Adrenal gland (tissue), 12 donors: ENCODE measurements around the gene RBFOX1. TPM values are rescaled to one million over a fixed set of nuclear protein-coding genes. Genes with fewer than 3 reads are reported as not detected.

Experiments used
- DNase-seq, 7 donors: peaks; one replicate each; pipeline ENCODE4 v3.0.0-alpha.2; 2019 to 2020
- H3K27ac ChIP-seq, 5 donors: fragments of 200-600 bp; sonication (generic) in 4 of 5; 1 replicate in 3 of 5; 2 replicates in 2 of 5; pipeline versions ENCODE4 v1.5.1 to v1.8.0; 2016 to 2020; ENCODE audit warnings: mild to moderate bottlenecking in 1 of 5
- H3K27me3 ChIP-seq: fragments of 200-600 bp; 2 replicates; pipeline ENCODE4 v1.8.0; 2021
- H3K36me3 ChIP-seq, 2 donors: fragments of 200-600 bp; replicated peaks in 1 of 2; 1 replicate in 1 of 2; 2 replicates in 1 of 2; pipeline versions ENCODE4 v1.5.1 to v1.8.0; 2018 to 2022
- H3K4me1 ChIP-seq, 2 donors: fragments of 200-600 bp; replicated peaks in 1 of 2; 1 replicate in 1 of 2; 2 replicates in 1 of 2; pipeline versions ENCODE4 v1.5.1 to v1.8.0; 2018 to 2021
- H3K4me3 ChIP-seq, 4 donors: fragments of 200-600 bp; sonication (generic) in 3 of 4; one replicate each; pipeline ENCODE4 v1.5.1; 2016 to 2018
- H3K9me3 ChIP-seq, 3 donors: fragments of 200-600 bp; sonication (generic) in 1 of 3; replicated peaks in 1 of 3; 1 replicate in 2 of 3; 2 replicates in 1 of 3; pipeline versions ENCODE4 v1.5.1 to v1.8.0; 2016 to 2021
- CTCF ChIP-seq, 6 experiments: fragments of 450-650 bp in 4 of 6; fragments of 200-600 bp in 2 of 6; sonication (generic) in 1 of 6; IDR thresholded peaks; 1 replicate in 5 of 6; 2 replicates in 1 of 6; pipeline versions ENCODE4 v1.5.1 to v1.8.0; 2016 to 2021; ENCODE audit warnings: antibody characterized with exemption in 6 of 6, mild to moderate bottlenecking in 2 of 6, moderate library complexity in 1 of 6
- POLR2A ChIP-seq, 2 donors: fragments of 450-650 bp; IDR thresholded peaks; one replicate each; pipeline ENCODE4 v1.6.1; 2017; ENCODE audit warnings: antibody characterized with exemption in 2 of 2, mild to moderate bottlenecking in 2 of 2, moderate library complexity in 1 of 2
- WGBS, 4 donors: extraction: QIAGEN DNeasy Blood & Tissue Kit in 2 of 4; methylation state at CpG; one replicate each; pipeline versions ENCODE4 v1.1.5 to v1.1.7; 2013 to 2017; 5-methylcytosine and 5-hydroxymethylcytosine counted together
- intact Hi-C, 2 donors: fragments of 100-400 bp; cut with DNase I; formaldehyde crosslinking; loops; one replicate each; pipeline versions ENCODE4 v1.14.1 to v1.15.0; 2022 to 2023
- polyA plus RNA-seq, 3 donors: library from polyadenylated mRNA; stranded (reverse); fragments of 200-250 nt in 2 of 3; fragments of 350-450 nt in 1 of 3; fragmentation: Illumina TruSeq in 1 of 3; extraction: RNeasy Lipid Tissue Mini Kit (QIAGEN cat#74804) in 1 of 3; gene quantifications; one replicate each; pipeline ENCODE4 v1.2.3, GENCODE V29; 2013 to 2014
- total RNA-seq, 9 donors: library from RNA; depleted of rRNA in 4 of 9; stranded (reverse); fragments of >200 nt in 4 of 9; fragments of 120-200 nt in 1 of 9; fragmentation: NEBNext Ultra II Directional in 1 of 9; extraction: Animal tissue kit (Norgen Biotek cat#: 25700) in 1 of 9; gene quantifications; one replicate each; pipeline versions ENCODE4 v1.1.0 to v1.2.4, GENCODE V29; 2013 to 2023
- donor health status: healthy with polysubstance abuse.
- donor health status: Bipolar disorder and iron deficiency.
- donor health status: DM: yes; HTN: yes; CAD: no.
- donor health status: DM: no; HTN: no; CAD: no.
- donor health status: DM: no; HTN: no; CAD: no.
- donor health status: DM: yes; HTN: yes; CAD: no.

Gene RBFOX1
- total and polyA plus RNA-seq, 12 donors = 0.19 to 6.3 (median 0.71) TPM; not detected in 4

DNA sequence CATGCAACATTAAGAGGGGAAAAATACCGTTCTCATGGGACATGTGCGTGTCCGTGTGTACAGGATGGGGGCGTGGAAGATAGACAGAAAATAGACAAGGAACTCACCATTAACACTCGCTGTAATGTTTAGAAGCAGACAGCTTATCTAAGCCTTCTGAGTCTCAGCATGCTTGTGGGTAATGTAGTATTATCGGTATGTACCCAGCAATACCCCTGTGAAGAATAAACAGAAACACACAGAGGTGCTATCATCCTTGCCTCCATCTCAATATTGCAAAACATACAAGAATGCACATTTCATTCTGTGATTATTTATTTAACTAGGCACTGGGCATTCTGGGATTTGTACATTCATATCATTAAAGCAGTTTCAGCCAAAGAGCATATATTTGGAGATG, 42.0 kb upstream of the RBFOX1 start:
- Histone ChIP-seq H3K36me3 (no peaks in the 10 kb centered on the region), H3K4me1 (no peaks in the 10 kb centered on the region), H3K27ac (no peak overlapping the region), H3K9me3 (no peaks in the 10 kb centered on the region), H3K27me3 (no peaks in the 10 kb centered on the region), H3K4me3 (no peak overlapping the region)
- TF ChIP-seq POLR2A (IDR thresholded peaks at IDR 0.05) (no peak), CTCF (IDR thresholded peaks at IDR 0.05) (no peak)
- 83 to 88% (median 86%) methylated on average over 6 of the region's 6 CpGs for WGBS, 4 donors
- intact Hi-C loops = no loop called here
- no peak for DNase-seq

GRCh38 chr16:7294020-7294419, 38.6 kb upstream of the RBFOX1 start:
- 73 to 81% (median 75%) methylated on average over 4 of the region's 4 CpGs for WGBS, 4 donors

DNA sequence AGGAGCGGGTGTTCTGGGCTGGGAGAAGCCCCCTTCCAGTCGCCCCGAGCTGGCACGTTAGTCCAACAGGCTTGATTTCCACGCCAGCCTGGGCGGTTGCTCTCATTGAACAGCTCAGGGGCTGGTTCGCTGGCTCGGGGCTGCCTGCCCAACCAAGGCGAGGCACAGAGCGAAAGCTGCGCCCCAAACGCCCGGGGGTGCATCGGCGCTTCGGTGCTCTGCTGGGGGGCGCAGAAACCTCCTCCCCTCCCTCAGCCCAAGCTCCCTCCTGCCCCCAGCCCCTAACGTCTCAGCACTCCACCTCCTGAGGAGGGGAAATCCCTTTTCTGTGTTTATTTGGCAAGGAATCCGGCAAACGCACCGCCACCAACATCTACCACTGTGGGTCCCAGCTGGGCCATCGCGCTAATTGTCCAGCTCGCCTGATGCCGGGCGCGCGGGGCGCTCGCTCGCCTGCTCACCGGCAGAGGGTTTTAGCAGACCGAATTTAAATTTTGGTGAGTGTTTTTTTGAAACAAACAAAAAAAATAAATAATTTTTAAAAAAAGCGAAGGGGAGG, 29.5 kb upstream of the RBFOX1 start:
- Histone ChIP-seq H3K27ac (no peak overlapping the region), H3K4me3 (peak overlapping the region in 1 of 4 donors; percentile 23), H3K27me3 (peaks cover 4% of the 10 kb centered on the region), H3K4me1 (peaks cover 0 to 5% of the 10 kb centered on the region in 2 donors), H3K36me3 (no peaks in the 10 kb centered on the region), H3K9me3 (no peaks in the 10 kb centered on the region)
- no peak for TF ChIP-seq POLR2A (IDR thresholded peaks at IDR 0.05)
- no peak for TF ChIP-seq CTCF (IDR thresholded peaks at IDR 0.05)
- WGBS, 4 donors = 2% methylated on average over 19 to 34 of the region's 34 CpGs
- intact Hi-C loops = no loop called here
- peak in 1 of 7 donors; percentile 16 for DNase-seq

More at GRCh38 chr16:7294020-7294419, 38.6 kb upstream of the RBFOX1 start:
- Histone ChIP-seq H3K27me3 (no peaks in the 10 kb centered on the region), H3K4me1 (no peaks in the 10 kb centered on the region), H3K4me3 (no peak overlapping the region), H3K27ac (no peak overlapping the region), H3K36me3 (no peaks in the 10 kb centered on the region), H3K9me3 (no peaks in the 10 kb centered on the region)
- no peak for DNase-seq
- TF ChIP-seq CTCF (IDR thresholded peaks at IDR 0.05) = no peak
- no peak for TF ChIP-seq POLR2A (IDR thresholded peaks at IDR 0.05)
- intact Hi-C loops = no loop called here

- Histone ChIP-seq H3K27ac (no peak overlapping the region), H3K36me3 (no peaks in the 10 kb centered on the region), H3K4me3 (no peak overlapping the region), H3K27me3 (peaks cover 4% of the 10 kb centered on the region), H3K4me1 (peaks cover 0 to 5% of the 10 kb centered on the region in 2 donors), H3K9me3 (no peaks in the 10 kb centered on the region)
- intact Hi-C loops = no loop called here
- TF ChIP-seq CTCF (IDR thresholded peaks at IDR 0.05) = no peak
- TF ChIP-seq POLR2A (IDR thresholded peaks at IDR 0.05) = no peak
- WGBS, 4 donors = 3 to 4% (median 3%) methylated on average over 15 to 20 of the region's 20 CpGs
- no peak for DNase-seq
These were observed 28.9 kb upstream of the RBFOX1 start for GRCh38 chr16:7303660-7304200.
